ENCODE results near the gene FCF1. TPM values are rescaled to one million over a fixed set of nuclear protein-coding genes. Genes with fewer than 3 reads are reported as not detected.
A peak's percentile ranks its signal among the peaks of the same experiment; 100 is the strongest.

The FCF1 gene
- total RNA-seq, 1 donor from 2014 or later, result 28.4 TPM

DNA sequence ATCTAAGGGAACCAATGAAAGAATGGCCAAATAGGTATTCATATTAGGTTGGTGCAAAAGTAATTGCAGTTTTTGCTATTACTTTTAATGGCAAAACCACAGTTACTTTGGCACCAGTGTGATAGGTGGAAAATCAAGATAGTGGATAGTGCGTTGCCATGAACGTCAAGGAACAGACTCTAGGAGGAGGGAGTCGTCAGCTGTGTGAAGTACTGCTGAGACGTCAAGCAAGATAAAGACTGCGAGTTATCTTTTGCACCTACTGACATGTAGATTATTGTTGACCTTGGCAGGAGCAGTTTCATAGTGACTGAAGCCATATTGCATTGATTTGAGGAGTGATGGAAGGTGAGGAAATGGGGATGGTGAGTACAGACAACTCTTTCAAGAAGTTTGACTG, 58.5 kb downstream of the FCF1 start:
- DNase-seq, result no peak

GRCh38 chr14:74784634-74785033, 71.7 kb downstream of the FCF1 start:
- peak; percentile 12 for DNase-seq

DNA sequence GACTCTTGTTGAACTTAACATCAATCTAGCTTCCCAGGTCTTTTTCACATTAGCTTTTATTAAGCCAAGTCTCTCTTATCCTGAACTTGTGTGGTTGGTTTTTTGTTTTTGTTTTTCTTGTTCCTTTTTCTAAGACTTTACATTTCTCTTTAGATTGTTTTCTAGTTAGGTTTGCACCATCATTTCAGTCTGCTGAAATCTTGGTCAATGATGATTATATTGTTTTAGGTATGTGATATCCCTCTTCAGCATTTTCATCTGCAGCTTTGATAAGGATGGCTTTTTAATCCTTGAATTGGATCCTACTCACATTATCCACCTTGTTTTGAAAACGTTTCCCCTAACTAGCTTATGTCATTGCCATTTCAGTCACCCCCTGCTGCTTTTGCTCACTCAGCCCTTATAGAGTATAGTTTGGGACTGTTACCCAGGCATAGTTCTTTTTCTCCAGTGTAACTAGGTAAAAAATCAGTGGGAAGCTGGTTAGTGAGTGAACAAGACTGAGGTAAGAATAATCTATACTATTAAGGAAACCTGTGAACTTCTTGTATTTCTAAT, 72.2 kb downstream of the FCF1 start:
- no peak for DNase-seq

GRCh38 chr14:74786796-74787315, 73.9 kb downstream of the FCF1 start:
- no peak for DNase-seq

Small RNAs within 50 kb of the gene (small RNA-seq; reads per million reads assigned to genes)
- gene RF00409 (ENCODE audit: low replicate concordance), result not detected

Other genes starting within 250 kb of the FCF1 start
- gene NPC2, start 219.8 kb upstream of the FCF1 start, total RNA-seq, result 67.7 TPM
- gene ISCA2, start 219.4 kb upstream of the FCF1 start, total RNA-seq, result 14.8 TPM
- gene LTBP2, start 100.9 kb upstream of the FCF1 start, total RNA-seq, result 29.1 TPM
- gene AREL1, start 64 bp upstream of the FCF1 start, total RNA-seq, result 17.1 TPM
- 69.9 TPM for gene YLPM1, start 50.2 kb downstream of the FCF1 start, total RNA-seq
- not detected for gene PROX2, start 163.0 kb downstream of the FCF1 start, total RNA-seq
- 78.7 TPM for gene DLST, start 168.8 kb downstream of the FCF1 start, total RNA-seq
- gene RPS6KL1, start 210.1 kb downstream of the FCF1 start, total RNA-seq, result 12.6 TPM
- gene PGF, start 242.5 kb downstream of the FCF1 start, total RNA-seq, result 8.6 TPM